Loucy (cell line): ENCODE data around the gene KLKB1.

ENCODE experiments used
- EZH2phosphoT487 ChIP-seq: fragments of 200-600 bp; IDR thresholded peaks from 2 replicates; pipeline ENCODE4 v1.6.1; 2018; ENCODE audit warnings: antibody characterized with exemption, mild to moderate bottlenecking, moderate library complexity, borderline replicate concordance
- TF ChIP-seq, protein P1 (sequence below): fragments of 200-600 bp; sonication (generic); conservative IDR thresholded peaks from 2 replicates; pipeline ENCODE4 v1.5.1; 2014; ENCODE audit warnings: mild to moderate bottlenecking, antibody characterized with exemption, low read length

DNA sequence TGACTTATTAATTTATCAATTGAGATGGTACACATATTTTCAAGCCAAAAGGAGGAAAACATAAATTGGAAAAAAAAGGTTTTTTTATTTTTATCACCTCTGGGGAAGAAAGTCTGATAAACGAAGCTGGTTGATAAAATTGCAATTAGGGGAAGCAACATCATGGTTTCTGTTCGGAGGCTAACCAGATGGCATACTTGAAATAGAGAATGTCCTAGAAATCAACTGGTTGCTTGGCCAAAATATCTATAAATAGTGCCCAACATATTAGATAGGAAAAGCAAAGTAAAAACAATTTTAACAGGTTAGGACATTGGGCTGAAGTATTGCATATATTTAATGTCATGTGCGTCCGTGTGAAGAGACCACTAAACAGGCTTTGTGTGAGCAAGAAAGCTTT is 14.3 kb downstream of the KLKB1 start:
- TF ChIP-seq, protein P1, sequence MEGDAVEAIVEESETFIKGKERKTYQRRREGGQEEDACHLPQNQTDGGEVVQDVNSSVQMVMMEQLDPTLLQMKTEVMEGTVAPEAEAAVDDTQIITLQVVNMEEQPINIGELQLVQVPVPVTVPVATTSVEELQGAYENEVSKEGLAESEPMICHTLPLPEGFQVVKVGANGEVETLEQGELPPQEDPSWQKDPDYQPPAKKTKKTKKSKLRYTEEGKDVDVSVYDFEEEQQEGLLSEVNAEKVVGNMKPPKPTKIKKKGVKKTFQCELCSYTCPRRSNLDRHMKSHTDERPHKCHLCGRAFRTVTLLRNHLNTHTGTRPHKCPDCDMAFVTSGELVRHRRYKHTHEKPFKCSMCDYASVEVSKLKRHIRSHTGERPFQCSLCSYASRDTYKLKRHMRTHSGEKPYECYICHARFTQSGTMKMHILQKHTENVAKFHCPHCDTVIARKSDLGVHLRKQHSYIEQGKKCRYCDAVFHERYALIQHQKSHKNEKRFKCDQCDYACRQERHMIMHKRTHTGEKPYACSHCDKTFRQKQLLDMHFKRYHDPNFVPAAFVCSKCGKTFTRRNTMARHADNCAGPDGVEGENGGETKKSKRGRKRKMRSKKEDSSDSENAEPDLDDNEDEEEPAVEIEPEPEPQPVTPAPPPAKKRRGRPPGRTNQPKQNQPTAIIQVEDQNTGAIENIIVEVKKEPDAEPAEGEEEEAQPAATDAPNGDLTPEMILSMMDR: no peak
- TF ChIP-seq EZH2phosphoT487: no peak
